ENCODE data around the gene USP10.
"Not testable (repeated sequence)": the region's sequence is repeated elsewhere in the genome, so short reads cannot be mapped to it uniquely, and the experiment has no call there.

Gene USP10

GRCh38 chr16:84729716-84730320, 30.0 kb downstream of the USP10 start:
- no peak for DNase-seq

- DNase-seq = no peak
Observed at GRCh38 chr16:84730406-84731106, 30.8 kb downstream of the USP10 start.

GRCh38 chr16:84732332-84732673, 32.5 kb downstream of the USP10 start:
- DNase-seq = not testable (repeated sequence)

- no peak for DNase-seq
Observed at GRCh38 chr16:84732674-84733352, 33.0 kb downstream of the USP10 start.

GRCh38 chr16:84735849-84736586, 36.2 kb downstream of the USP10 start:
- peak; percentile 54 for DNase-seq

- no peak for DNase-seq
Observed at GRCh38 chr16:84737192-84738011, 37.6 kb downstream of the USP10 start.

GRCh38 chr16:84738255-84739038, 38.6 kb downstream of the USP10 start:
- DNase-seq = peak; percentile 73

GRCh38 chr16:84739349-84740124, 39.7 kb downstream of the USP10 start:
- no peak for DNase-seq

GRCh38 chr16:84740596-84741116, 40.9 kb downstream of the USP10 start:
- DNase-seq = no peak

- DNase-seq = no peak
Observed at GRCh38 chr16:84741340-84741830, 41.6 kb downstream of the USP10 start.

GRCh38 chr16:84742641-84743092, 42.9 kb downstream of the USP10 start:
- DNase-seq = no peak

GRCh38 chr16:84746231-84746630, 46.4 kb downstream of the USP10 start:
- DNase-seq = no peak

- DNase-seq = no peak
Observed at GRCh38 chr16:84746875-84747274, 47.1 kb downstream of the USP10 start.

- not testable (repeated sequence) for DNase-seq
Observed at GRCh38 chr16:84748247-84748646, 48.4 kb downstream of the USP10 start.

GRCh38 chr16:84749072-84749471, 49.3 kb downstream of the USP10 start:
- DNase-seq = no peak

- no peak for DNase-seq
Observed at GRCh38 chr16:84749815-84750214, 50.0 kb downstream of the USP10 start.

- DNase-seq = no peak
Observed at GRCh38 chr16:84750575-84750974, 50.8 kb downstream of the USP10 start.

GRCh38 chr16:84751241-84751640, 51.4 kb downstream of the USP10 start:
- DNase-seq = no peak

GRCh38 chr16:84751947-84752346, 52.1 kb downstream of the USP10 start:
- no peak for DNase-seq

GRCh38 chr16:84752600-84752999, 52.8 kb downstream of the USP10 start:
- no peak for DNase-seq

Data from activated T-cell treated with anti-CD3 and anti-CD28 coated beads, Interleukin-2, amount 50 U/mL, for 1 hour (primary cell).